Ramos (cell line): Measurements from ENCODE around the gene CCDC136.

Experiments
- in situ Hi-C: fragments of 300-500 bp; cut with MboI; formaldehyde crosslinking; loops from one replicate; pipeline ENCODE4 v1.14.3; 2022; ENCODE audit warnings: low sequenced_read_pairs; ENCODE audit not compliant: unreplicated experiment

Gene CCDC136

GRCh38 chr7:128841921-128842673, 50.3 kb downstream of the CCDC136 start:
- in situ Hi-C loops = no loop called here

DNA sequence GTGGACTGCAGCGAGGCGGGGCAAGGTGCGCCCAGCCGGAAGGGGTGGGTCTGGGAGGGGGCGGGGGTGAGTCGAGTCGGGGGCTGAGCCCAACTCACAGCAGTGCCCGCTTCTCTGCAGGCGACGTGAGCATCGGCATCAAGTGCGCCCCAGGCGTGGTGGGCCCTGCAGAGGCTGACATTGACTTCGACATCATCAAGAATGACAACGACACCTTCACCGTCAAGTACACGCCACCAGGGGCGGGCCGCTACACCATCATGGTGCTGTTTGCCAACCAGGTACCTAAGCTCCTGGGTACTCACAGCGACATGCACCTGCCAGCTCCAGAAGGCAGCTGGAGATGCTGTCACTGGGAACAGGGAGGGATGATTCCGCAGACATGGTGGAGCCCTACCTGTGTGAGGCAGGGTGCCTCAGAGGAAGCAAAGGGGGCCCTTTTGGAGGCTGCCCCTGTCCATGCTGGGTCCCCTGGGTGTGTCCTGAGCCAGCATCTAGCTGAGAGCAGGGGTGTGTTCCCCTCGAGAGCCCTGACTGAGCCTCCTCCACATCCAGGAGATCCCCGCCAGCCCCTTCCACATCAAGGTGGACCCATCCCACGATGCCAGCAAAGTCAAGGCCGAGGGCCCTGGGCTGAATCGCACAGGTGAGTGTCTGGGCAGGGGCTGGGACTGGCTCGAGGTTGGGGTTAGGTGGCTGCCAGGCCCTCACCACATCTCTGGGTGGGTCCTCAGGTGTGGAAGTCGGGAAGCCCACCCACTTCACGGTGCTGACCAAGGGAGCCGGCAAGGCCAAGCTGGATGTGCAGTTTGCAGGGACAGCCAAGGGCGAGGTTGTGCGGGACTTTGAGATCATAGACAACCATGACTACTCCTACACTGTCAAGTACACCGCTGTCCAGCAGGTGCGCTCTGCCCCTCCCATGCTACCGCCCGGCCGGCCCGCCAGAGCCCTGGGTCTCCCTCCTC, 51.2 kb downstream of the CCDC136 start:
- in situ Hi-C loops = no loop called here

DNA sequence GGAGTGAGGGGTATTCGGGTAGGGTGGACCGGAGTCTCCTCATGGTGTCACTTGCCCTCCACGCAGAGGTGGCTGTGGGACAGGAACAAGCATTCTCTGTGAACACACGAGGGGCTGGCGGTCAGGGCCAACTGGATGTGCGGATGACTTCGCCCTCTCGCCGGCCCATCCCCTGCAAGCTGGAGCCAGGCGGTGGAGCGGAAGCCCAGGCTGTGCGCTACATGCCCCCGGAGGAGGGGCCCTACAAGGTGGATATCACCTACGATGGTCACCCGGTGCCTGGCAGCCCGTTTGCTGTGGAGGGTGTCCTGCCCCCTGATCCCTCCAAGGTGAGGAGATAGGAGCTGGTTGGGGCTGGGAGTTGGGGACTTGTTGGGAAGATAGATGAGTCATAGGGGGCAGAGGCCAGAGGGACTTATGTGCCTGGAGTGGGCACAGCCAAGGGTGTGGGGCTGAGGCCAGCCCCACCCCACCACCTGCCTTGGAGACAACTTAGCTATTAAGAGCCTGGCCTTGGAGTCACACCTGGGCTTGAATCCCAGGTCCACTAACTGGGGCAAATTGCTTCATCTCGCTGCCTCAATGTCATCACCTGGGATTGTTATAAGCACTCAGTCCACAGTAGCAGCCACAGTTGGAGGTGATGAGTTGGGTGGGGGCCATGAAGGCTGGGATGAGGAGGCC, 52.3 kb downstream of the CCDC136 start:
- in situ Hi-C loops = no loop called here

- in situ Hi-C loops = no loop called here
Observed at GRCh38 chr7:128844777-128845311, 53.1 kb downstream of the CCDC136 start.

- in situ Hi-C loops = no loop called here
Observed at GRCh38 chr7:128845475-128845874, 53.7 kb downstream of the CCDC136 start.

DNA sequence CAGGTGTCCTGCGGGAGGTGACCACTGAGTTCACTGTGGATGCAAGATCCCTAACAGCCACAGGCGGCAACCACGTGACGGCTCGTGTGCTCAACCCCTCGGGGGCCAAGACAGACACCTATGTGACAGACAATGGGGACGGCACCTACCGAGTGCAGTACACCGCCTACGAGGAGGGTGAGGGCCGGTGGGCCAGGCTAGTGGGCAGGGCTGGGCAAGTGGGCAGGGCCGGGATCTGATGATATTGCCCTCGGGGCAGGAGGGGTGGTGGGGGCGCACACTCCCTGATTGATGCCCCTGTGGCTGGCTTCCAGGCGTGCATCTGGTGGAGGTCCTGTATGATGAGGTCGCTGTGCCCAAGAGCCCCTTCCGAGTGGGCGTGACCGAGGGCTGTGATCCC, 54.2 kb downstream of the CCDC136 start:
- in situ Hi-C loops = no loop called here

DNA sequence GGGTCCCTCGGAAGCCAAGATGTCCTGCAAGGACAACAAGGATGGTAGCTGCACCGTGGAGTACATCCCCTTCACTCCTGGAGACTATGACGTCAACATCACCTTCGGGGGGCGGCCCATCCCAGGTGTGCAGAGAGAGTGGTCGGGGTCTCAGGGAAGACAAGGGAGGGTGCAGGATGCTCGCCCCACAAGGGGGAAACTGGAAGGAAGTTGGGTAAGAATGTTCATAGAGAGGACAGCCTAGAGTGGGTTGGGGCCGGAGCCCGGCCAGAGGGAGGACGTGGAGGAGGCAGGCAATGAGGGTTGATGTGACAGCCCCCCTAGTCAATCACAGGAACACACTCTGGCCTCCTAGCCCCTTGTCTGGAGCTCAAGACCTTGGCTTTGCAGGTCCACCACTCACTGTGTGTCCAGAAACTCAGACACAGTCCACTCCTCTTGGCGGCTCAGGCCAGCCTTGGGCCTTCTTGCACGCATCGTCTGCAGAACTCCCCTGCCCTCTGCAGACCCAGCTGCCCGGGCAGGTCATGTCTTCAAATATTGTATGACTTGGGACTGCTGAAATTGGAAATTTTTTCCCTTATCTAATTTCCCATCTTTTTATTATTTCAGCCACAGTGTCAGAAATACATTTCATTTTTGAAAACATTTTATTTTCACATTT, 55.1 kb downstream of the CCDC136 start:
- in situ Hi-C loops = no loop called here

DNA sequence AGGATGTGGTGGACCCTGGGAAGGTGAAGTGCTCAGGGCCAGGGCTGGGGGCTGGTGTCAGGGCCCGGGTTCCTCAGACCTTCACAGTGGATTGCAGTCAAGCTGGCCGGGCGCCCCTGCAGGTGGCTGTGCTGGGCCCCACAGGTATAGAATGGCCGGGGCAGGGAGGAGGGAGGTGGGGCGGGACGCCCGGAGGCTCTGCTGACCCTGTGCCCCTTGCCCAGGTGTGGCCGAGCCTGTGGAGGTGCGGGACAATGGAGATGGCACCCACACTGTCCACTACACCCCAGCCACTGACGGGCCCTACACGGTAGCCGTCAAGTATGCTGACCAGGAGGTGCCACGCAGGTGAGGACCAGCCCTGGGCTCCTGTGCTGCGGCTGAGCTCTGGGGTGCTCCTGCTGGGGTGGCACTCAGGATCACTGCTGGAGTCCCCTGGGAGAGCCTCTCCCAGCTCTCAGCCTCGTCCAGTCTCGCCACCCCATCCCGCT, 56.0 kb downstream of the CCDC136 start:
- in situ Hi-C loops = no loop called here

GRCh38 chr7:128848289-128849155, 56.8 kb downstream of the CCDC136 start:
- in situ Hi-C loops = no loop called here

- in situ Hi-C loops = no loop called here
Observed at GRCh38 chr7:128849156-128849515, 57.4 kb downstream of the CCDC136 start.

GRCh38 chr7:128849804-128850490, 58.2 kb downstream of the CCDC136 start:
- in situ Hi-C loops = no loop called here

DNA sequence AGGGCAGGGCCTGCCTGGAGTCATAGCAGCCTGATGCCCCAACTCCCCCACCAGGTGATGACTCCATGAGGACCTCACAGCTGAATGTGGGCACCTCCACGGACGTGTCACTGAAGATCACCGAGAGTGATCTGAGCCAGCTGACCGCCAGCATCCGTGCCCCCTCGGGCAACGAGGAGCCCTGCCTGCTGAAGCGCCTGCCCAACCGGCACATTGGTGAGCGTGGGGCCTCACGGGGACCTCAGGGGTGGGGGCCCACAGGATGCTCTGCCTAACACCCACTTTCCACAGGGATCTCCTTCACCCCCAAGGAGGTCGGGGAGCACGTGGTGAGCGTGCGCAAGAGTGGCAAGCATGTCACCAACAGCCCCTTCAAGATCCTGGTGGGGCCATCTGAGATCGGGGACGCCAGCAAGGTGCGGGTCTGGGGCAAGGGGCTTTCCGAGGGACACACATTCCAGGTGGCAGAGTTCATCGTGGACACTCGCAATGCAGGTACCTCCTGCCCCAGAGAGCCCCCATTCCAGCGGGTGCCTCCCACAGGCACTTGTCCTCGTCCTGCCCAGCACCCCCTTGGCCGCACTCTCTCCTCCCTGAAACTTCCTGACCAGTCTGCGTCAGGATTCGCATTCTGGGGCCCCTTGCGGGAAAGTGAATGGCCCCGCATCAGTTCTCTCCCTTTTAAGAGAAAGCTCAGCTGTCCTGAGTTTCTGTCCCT, 60.9 kb downstream of the CCDC136 start:
- in situ Hi-C loops = no loop called here

- in situ Hi-C loops = no loop called here
Observed at GRCh38 chr7:128853799-128854198, 62.0 kb downstream of the CCDC136 start.

- in situ Hi-C loops = no loop called here
Observed at GRCh38 chr7:128854396-128854795, 62.6 kb downstream of the CCDC136 start.

DNA sequence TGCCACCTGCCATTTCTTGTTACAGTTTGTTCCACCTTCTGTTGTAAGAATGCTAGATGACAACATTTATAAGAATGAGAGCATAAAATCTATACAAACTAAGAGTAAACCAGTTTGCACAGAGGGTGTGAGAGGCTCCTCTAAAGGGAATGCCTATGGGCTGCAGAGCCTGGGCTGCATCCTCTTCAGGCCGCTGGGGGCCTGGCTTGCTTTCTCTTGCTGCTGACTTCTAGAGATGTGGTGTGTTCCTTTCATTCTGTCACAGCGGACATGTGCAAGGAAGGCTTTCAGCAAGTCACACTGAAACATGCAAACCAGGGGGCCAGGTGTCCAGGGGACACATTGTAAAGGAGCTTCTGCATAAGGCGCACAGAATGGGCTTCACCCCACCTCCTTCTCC, 63.8 kb downstream of the CCDC136 start:
- in situ Hi-C loops = no loop called here

GRCh38 chr7:128856001-128856718, 64.4 kb downstream of the CCDC136 start:
- in situ Hi-C loops = no loop called here
